HG02981 (cell line): ENCODE data around the gene PGF.
"Not testable (repeated sequence)": the region's sequence is repeated elsewhere in the genome, so short reads cannot be mapped to it uniquely, and the experiment has no call there.

Experiments
- ATAC-seq: cut with Tn5 transposase; IDR thresholded peaks from one replicate; pipeline ENCODE4 v1.9.1; 2021; ENCODE audit warnings: mild to moderate bottlenecking, moderate library complexity; ENCODE audit not compliant: unreplicated experiment

Gene PGF

GRCh38 chr14:74955229-74956026 lies at the start of gene PGF:
PGF (minus strand) TSS chr14:74955597; CDS start chr14:74955242, 355 bp downstream.
- no peak for ATAC-seq

GRCh38 chr14:75003250-75004027 lies 48.0 kb upstream of the PGF start:
- peak; percentile 5 for ATAC-seq

DNA sequence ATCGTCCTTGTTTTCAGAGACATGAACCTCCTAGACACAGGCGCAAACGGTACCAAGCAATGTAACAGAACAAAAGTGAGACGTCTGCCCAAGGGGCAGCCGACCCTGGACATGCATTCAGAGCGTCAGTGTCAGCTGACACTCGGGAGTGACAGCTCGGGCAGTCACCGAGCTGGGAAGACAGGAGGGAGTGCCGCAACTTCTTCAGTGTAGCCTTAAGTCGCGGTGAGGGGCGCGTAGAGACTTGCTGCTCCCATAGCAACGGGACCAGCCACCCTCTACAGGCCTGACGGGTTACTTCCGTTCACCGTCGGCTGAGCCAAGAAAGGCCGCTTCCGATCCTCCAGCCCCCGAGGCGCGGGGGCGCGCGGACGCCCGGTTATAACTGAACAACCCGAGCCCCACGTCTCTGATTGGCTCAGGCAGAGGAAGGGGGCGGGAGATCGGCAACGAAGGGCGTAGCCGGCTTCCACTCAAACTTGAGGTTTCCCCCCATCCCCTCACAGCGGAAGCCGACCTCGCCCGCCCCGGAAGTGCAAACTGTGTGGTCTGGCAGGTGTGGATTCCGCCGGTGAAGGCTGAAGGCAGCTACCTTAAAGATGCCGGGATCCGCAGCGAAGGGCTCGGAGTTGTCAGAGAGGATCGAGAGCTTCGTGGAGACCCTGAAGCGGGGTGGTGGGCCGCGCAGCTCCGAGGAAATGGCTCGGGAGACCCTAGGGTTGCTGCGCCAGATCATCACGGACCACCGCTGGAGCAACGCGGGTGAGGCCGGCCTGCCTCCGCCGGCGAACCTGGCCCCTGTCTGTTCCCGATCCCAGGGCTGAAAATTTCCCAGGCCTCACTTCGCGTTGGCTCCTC lies 47.2 kb upstream of the PGF start, which contains the start of gene EIF2B2:
EIF2B2 (plus strand) TSS at position 530 of the 858 bp plus-strand sequence; CDS start at position 600, 70 bp downstream.
- ATAC-seq: peak; percentile 94

DNA sequence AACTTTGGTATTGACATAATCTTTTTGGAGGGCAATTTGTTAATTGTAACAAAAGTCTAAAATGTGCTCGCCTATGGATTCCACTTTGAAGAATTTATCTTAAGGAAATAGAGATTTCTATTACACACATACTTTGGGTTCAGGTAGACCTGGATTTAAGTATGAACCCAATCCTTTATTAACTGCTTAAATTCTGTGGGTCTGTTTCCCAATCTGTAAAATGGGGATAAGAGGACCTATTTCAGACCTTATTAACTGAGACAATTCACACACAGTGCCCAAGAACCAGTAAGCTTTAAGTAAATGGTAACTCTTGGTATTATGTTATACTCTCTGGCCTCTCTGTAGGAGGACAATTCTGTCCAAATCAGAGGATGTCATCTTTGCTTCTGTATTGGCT lies 46.5 kb upstream of the PGF start:
- ATAC-seq: no peak

- ATAC-seq: no peak
These were observed 45.9 kb upstream of the PGF start for GRCh38 chr14:75001261-75001660.

DNA sequence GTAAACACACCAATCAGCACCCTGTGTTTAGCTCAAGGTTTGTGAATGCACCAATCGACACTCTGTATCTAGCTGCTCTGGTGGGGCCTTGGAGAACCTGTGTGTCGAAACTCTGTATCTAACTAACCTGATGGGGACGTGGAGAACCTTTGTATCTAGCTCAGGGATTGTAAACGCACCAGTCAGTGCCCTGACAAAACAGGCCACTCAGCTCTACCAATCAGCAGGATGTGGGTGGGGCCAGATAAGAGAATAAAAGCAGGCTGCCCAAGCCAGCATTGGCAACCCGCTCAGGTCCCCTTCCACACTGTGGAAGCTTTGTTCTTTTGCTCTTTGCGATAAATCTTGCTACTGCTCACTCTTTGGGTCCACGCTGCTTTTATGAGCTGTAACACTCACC lies 40.4 kb upstream of the PGF start:
- not testable (repeated sequence) for ATAC-seq

DNA sequence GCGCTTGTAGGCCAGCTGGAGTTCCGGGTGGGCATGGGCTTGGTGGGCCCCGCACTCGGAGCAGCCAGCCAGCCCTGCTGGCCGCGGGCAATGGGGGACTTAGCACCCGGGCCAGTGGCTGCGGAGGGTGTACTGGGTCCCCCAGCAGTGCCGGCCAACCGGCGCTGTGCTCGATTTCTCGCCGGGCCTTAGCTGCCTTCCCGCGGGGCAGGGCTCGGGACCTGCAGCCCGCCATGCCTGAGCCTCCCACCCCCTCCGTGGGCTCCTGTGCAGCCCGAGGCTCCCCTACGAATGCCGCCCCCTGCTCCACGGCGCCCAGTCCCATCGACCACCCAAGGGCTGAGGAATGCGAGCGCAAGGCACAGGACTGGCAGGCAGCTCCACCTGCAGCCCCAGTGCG lies 38.8 kb upstream of the PGF start:
- ATAC-seq: not testable (repeated sequence)

DNA sequence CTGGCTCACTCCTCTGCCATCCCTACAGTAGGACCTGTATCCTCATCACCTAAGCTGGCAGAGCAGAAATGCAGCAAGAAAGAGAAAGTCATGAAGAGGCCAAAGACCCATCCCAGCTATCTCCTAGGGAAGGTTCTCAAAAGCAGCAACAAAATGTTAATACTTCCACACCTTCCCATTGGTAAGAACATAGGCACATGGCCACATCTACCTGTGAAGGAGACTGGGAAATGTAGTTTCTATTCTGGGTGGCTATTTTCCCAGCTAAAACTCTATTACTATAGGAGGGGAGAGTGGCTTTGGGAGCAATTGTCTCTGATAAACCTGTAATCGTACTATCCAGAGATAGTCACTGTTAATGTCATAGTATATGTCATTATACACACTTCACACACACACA lies 33.6 kb upstream of the PGF start:
- ATAC-seq: no peak

DNA sequence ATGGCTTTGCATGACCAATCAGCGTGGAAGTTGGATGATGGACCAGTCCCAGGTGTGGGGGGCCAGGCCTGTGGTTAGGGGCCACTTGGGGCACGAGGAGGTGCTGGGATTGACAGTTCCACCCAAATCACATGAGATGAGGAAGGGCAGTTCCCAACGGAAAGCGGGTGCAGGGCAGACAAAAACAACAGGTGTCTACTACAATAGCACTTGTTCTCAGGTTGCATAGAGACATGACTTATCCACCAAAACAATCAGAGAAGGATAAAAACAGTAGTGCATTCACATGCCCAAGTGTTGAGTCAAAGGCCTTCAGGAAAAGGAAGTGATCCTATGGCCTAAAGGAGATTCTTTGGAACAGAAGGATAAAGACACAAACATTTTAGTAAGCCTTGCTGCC lies 32.7 kb upstream of the PGF start:
- no peak for ATAC-seq

- no peak for ATAC-seq
These were observed 30.4 kb upstream of the PGF start for GRCh38 chr14:74985806-74986205.

DNA sequence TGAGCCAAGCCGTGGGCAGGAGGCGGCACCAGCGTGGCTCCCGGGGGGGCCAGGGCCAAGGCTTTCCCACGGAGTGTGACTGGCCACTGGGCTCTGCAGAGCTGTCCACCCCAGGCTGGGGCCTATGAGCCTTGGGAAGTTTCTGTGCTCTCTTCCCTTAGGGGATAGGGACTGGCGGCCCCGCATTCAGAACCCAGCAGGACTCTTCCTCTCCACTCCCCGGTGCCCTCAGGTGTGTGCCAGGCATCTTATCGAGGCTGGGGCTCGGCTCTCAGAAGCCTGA lies 29.6 kb upstream of the PGF start:
- ATAC-seq: no peak

DNA sequence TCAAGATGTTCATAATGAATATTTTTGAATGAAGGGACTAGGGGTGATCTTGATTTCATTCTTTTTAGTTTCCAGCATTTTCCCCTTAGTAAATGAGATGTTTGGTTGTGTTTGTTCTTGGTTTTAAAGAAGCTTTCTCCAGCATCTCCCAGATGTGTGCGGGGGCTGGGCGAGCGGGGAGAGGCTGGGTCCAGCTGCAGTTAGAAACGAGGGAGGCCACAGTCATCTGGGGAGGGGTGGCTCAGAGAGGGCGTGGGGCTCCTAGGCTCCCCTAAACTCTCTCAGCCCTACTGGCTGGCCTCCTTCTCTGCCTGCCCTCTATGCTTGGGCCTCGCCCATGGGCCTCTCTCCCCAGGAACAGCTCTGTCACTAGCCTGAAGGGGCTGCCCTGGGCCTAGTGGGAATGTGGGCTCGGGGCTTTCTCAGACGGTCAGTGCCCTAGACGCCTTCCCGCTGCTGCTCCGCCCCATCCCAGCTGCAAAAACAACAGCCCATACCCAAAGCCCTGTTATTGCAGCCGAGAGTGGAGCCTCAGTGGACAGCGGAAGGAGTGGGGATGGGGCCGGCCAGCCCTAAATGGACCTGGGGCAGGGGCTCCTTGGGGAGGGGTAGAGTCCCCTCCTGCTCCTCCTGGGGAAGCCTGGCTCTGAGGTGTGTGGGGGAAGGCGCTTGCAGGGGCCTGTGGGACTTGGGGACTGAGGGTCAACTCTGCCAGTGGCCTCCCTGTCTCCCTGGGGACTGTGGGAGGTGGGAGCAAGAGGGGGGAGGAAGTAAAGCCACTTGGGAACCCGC lies 29.0 kb upstream of the PGF start:
- ATAC-seq: no peak

- ATAC-seq: no peak
These were observed 27.9 kb upstream of the PGF start for GRCh38 chr14:74983343-74983742.

- ATAC-seq: no peak
These were observed 27.3 kb upstream of the PGF start for GRCh38 chr14:74982661-74983060.

- ATAC-seq: no peak
These were observed 26.4 kb upstream of the PGF start for GRCh38 chr14:74981833-74982232.

- no peak for ATAC-seq
These were observed 26.0 kb upstream of the PGF start for GRCh38 chr14:74981462-74981782.

GRCh38 chr14:74980731-74981461 lies 25.5 kb upstream of the PGF start:
- ATAC-seq: no peak

DNA sequence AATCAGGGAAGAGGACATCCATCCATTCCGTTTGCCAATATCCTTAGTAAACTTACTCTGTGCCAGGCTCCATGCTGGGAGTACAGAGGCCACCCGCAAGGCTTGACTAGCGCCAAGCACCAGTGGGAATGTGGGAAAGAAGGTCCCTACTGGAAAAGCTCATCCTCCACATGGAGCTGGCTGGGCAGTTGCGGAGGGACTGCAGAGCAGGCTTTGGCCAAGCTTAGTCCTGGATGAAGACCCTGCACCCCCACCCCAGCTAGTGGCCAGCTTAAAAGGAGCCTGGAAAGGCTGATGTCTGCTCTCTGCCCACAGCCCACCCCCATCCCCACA lies 25.0 kb upstream of the PGF start:
- ATAC-seq: no peak

- ATAC-seq: no peak
These were observed 24.3 kb upstream of the PGF start for GRCh38 chr14:74979442-74980397.
